Glutamatergic neuron (in vitro differentiated cells): ENCODE data around the gene CFAP100. TPM values are rescaled to one million over a fixed set of nuclear protein-coding genes. Genes with fewer than 3 reads are reported as not detected.

Source experiments
- DNase-seq: peaks from one replicate; pipeline ENCODE4 v3.0.0; 2022
- H3K27ac Mint-ChIP-seq: one replicate; pipeline ENCODE4 v1.8.0; 2020; ENCODE audit warnings: mild to moderate bottlenecking, mixed read lengths, inconsistent platforms; ENCODE audit not compliant: unreplicated experiment
- H3K27me3 Mint-ChIP-seq: one replicate; pipeline ENCODE4 v1.8.0; 2020; ENCODE audit warnings: mild to moderate bottlenecking, moderate library complexity, mixed read lengths, inconsistent platforms; ENCODE audit not compliant: unreplicated experiment
- H3K36me3 Mint-ChIP-seq: one replicate; pipeline ENCODE4 v1.8.0; 2020; ENCODE audit warnings: mild to moderate bottlenecking, mixed read lengths, inconsistent platforms; ENCODE audit not compliant: unreplicated experiment
- H3K4me1 Mint-ChIP-seq: one replicate; pipeline ENCODE4 v1.8.0; 2020; ENCODE audit warnings: mild to moderate bottlenecking, low read depth, mixed read lengths, inconsistent platforms; ENCODE audit not compliant: unreplicated experiment
- H3K4me3 Mint-ChIP-seq: one replicate; pipeline ENCODE4 v1.8.0; 2020; ENCODE audit warnings: mild to moderate bottlenecking, mixed read lengths, inconsistent platforms; ENCODE audit not compliant: unreplicated experiment
- H3K9me3 Mint-ChIP-seq: one replicate; pipeline ENCODE4 v1.8.0; 2020; ENCODE audit warnings: mild to moderate bottlenecking, moderate library complexity, mixed read lengths, inconsistent platforms; ENCODE audit not compliant: unreplicated experiment
- total RNA-seq: library from RNA; stranded (reverse); fragmentation: NEBNext Ultra II Directional; extraction: Animal tissue kit (Norgen Biotek cat#: 25700); gene quantifications from one replicate; pipeline ENCODE4 v1.2.1, GENCODE V29; 2021; ENCODE audit not compliant: unreplicated experiment
- TF ChIP-seq, protein P1 (sequence below): fragments of 200-600 bp; sonication (generic); IDR thresholded peaks from one replicate; pipeline ENCODE4 v1.5.0; 2021; ENCODE audit not compliant: partially characterized antibody, unreplicated experiment

The CFAP100 gene
- total RNA-seq, 1 donor from 2014 or later: not detected

DNA sequence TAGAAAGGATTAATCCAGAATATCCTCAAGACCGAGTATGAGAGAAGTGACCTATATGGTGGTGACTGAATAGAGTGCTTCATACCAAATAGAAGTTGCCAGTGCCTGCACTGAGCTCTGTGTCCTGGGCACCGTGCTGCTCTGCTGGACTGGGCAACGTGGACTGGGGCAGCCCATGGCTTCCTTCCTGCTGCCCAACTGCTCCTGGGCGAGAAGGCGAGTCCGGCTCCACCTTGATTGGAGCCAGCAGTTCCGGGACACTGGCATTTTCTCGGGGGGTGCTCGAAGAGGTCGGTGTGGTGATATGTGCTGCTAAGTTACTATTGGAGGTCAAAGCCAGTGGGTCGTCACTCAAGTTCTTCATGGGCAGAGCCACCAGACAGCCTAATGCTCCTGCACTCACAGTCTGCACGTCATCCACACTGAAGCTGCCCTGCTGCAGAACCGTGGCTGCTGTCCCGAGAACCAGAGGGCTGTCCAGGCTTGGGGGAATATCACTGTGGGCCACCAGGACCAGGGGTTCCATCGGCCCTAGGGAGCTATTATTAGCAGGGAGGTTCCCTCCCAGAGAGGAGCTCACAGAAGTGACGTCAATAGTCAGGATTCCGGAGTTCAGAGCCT lies 66.9 kb downstream of the CFAP100 start:
- Mint-ChIP-seq H3K27ac (no peak overlapping the region), H3K27me3 (no peaks in the 10 kb centered on the region), H3K4me3 (no peak overlapping the region), H3K36me3 (no peaks in the 10 kb centered on the region), H3K4me1 (peaks cover 6% of the 10 kb centered on the region), H3K9me3 (no peaks in the 10 kb centered on the region)
- TF ChIP-seq, protein P1, sequence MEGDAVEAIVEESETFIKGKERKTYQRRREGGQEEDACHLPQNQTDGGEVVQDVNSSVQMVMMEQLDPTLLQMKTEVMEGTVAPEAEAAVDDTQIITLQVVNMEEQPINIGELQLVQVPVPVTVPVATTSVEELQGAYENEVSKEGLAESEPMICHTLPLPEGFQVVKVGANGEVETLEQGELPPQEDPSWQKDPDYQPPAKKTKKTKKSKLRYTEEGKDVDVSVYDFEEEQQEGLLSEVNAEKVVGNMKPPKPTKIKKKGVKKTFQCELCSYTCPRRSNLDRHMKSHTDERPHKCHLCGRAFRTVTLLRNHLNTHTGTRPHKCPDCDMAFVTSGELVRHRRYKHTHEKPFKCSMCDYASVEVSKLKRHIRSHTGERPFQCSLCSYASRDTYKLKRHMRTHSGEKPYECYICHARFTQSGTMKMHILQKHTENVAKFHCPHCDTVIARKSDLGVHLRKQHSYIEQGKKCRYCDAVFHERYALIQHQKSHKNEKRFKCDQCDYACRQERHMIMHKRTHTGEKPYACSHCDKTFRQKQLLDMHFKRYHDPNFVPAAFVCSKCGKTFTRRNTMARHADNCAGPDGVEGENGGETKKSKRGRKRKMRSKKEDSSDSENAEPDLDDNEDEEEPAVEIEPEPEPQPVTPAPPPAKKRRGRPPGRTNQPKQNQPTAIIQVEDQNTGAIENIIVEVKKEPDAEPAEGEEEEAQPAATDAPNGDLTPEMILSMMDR: no peak
- DNase-seq: no peak

DNA sequence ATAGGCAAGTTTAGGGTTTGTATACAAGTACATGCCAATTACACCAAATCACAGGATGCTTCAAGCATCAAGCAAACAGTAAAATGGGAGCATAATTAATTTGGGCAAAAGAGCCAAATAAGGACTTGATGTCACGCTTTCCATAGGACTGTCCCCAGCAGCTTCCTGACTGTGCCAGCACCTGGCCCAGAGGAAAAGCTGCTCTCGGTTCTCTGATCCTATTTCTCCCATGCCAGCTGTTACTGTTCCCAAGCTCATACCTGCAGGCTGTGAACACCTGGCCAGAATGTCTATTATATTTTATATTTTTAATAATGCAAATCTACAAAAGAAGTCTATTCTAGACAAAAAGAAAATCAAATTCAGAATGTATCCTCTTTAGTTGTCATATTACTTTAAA lies 68.8 kb downstream of the CFAP100 start:
- H3K4me3 Mint-ChIP-seq: no peak overlapping the region
- peaks cover 13% of the 10 kb centered on the region for H3K4me1 Mint-ChIP-seq
- TF ChIP-seq, protein P1: no peak
- no peak overlapping the region for H3K27ac Mint-ChIP-seq
- DNase-seq: no peak
- no peaks in the 10 kb centered on the region for H3K36me3 Mint-ChIP-seq
- peaks cover 3% of the 10 kb centered on the region for H3K9me3 Mint-ChIP-seq
- peaks cover 6% of the 10 kb centered on the region for H3K27me3 Mint-ChIP-seq

DNA sequence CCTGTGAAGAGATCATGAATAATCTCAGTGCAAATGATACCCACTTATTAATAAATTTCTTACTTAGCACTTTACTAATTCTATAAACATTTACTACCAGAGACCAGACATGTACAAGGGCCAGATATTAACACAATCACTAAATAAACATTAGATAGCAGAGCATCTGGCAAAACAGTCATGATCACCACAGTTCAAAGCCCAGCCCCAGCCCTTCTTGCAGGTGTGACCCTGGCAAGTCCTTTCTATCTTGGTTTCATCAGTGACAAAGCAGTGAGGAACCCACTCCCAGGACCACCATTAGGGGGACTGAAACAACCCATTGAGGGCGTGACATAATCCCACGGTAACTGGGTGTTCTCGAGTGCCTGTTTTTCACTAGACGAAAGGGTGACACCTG lies 69.4 kb downstream of the CFAP100 start:
- Mint-ChIP-seq H3K9me3 (peaks cover 3% of the 10 kb centered on the region), H3K4me1 (peaks cover 13% of the 10 kb centered on the region), H3K27me3 (peaks cover 8% of the 10 kb centered on the region), H3K4me3 (no peak overlapping the region), H3K36me3 (no peaks in the 10 kb centered on the region), H3K27ac (peak overlapping the region; percentile 36)
- TF ChIP-seq, protein P1: no peak
- no peak for DNase-seq

DNA sequence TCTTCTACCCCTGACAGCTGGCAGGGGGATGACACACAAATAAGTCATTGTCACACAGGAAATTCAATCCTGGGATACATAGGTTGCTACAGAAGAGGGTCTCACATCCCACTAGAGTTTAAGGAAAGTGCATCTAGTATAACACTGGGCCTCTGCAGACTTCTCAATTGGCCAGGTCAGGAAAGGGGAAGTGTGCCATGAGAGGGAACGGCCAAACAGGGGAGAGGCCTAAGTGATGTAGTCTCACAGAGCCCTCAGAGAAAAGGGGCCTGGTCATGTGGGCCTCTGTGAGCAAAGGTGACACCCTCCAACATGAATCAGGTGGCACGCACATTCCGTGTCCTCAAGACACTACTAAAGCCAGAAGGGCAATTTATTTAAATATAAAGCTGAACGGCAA lies 69.8 kb downstream of the CFAP100 start:
- DNase-seq: no peak
- peaks cover 8% of the 10 kb centered on the region for H3K27me3 Mint-ChIP-seq
- H3K9me3 Mint-ChIP-seq: peaks cover 4% of the 10 kb centered on the region
- peak overlapping the region; percentile 36 for H3K27ac Mint-ChIP-seq
- TF ChIP-seq, protein P1: no peak
- H3K36me3 Mint-ChIP-seq: no peaks in the 10 kb centered on the region
- H3K4me1 Mint-ChIP-seq: peaks cover 13% of the 10 kb centered on the region
- H3K4me3 Mint-ChIP-seq: no peak overlapping the region

DNA sequence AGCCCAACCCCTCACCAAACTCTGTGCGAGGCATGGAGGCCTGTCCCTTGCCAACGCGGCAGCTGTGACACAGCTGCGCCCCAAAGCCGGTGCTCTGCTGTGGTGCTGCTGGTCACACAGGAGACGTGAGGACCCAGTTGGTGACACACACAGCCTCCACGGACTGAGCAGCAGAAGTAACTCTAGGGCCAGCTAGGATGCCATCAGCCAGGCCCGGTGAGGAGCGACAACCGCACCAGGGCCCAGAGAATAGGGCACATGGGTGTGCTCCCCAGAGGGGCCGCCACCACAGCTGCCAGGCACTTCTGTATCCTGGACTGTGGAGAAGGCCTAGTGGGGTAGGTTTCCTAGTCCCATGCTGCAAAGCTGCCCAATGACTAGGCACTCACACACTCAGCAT lies 70.3 kb downstream of the CFAP100 start:
- Mint-ChIP-seq H3K27me3 (peaks cover 11% of the 10 kb centered on the region), H3K4me3 (no peak overlapping the region), H3K27ac (peak overlapping the region; percentile 9), H3K4me1 (peaks cover 13% of the 10 kb centered on the region), H3K9me3 (peaks cover 7% of the 10 kb centered on the region), H3K36me3 (peaks cover 4% of the 10 kb centered on the region)
- no peak for DNase-seq
- TF ChIP-seq, protein P1: no peak
